ENCODE measurements around the gene CLIC1.

GRCh38 chr6:31686483-31686882 lies 49.8 kb downstream of the CLIC1 start:
- TF ChIP-seq, protein P1, sequence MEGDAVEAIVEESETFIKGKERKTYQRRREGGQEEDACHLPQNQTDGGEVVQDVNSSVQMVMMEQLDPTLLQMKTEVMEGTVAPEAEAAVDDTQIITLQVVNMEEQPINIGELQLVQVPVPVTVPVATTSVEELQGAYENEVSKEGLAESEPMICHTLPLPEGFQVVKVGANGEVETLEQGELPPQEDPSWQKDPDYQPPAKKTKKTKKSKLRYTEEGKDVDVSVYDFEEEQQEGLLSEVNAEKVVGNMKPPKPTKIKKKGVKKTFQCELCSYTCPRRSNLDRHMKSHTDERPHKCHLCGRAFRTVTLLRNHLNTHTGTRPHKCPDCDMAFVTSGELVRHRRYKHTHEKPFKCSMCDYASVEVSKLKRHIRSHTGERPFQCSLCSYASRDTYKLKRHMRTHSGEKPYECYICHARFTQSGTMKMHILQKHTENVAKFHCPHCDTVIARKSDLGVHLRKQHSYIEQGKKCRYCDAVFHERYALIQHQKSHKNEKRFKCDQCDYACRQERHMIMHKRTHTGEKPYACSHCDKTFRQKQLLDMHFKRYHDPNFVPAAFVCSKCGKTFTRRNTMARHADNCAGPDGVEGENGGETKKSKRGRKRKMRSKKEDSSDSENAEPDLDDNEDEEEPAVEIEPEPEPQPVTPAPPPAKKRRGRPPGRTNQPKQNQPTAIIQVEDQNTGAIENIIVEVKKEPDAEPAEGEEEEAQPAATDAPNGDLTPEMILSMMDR (IDR thresholded peaks at IDR 0.05), result no peak
- TF ChIP-seq POLR2A (IDR thresholded peaks at IDR 0.05), result no peak

All from testis (tissue), 2 donors.